ENCODE measurements around the gene OR51T1.

OR51T1 gene

DNA sequence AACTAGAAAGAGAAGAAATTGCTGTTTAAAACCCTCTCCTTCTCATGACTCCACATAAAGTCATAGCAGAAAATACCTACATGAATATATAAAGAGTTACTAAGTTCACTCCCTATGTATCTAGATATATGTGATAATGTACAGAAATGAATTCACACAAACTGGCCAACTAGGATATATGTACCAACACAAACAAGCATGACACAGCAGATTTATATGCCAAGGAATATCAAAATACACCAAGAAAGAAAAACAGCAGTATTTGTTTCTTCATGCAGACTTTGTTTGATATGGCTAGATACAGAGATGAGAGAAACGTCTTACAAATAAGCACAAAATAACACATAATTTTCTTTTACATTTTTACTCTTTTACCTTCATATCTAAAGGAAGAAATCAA, 40.6 kb downstream of the OR51T1 start:
- no peak for DNase-seq (ENCODE audit: low read depth)
- no peak overlapping the region for H3K4me3 ChIP-seq (ENCODE audit: control insufficient read depth, low read depth, low read length)
- TF ChIP-seq, protein P1, sequence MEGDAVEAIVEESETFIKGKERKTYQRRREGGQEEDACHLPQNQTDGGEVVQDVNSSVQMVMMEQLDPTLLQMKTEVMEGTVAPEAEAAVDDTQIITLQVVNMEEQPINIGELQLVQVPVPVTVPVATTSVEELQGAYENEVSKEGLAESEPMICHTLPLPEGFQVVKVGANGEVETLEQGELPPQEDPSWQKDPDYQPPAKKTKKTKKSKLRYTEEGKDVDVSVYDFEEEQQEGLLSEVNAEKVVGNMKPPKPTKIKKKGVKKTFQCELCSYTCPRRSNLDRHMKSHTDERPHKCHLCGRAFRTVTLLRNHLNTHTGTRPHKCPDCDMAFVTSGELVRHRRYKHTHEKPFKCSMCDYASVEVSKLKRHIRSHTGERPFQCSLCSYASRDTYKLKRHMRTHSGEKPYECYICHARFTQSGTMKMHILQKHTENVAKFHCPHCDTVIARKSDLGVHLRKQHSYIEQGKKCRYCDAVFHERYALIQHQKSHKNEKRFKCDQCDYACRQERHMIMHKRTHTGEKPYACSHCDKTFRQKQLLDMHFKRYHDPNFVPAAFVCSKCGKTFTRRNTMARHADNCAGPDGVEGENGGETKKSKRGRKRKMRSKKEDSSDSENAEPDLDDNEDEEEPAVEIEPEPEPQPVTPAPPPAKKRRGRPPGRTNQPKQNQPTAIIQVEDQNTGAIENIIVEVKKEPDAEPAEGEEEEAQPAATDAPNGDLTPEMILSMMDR (IDR thresholded peaks at IDR 0.05; ENCODE audit: control insufficient read depth, insufficient read depth, low read depth, low read length, missing control alignments) = no peak

- DNase-seq (ENCODE audit: low read depth) = no peak
- H3K4me3 ChIP-seq (ENCODE audit: control insufficient read depth, low read depth, low read length) = no peak within 1 kb of the TSS
- TF ChIP-seq, protein P1 (IDR thresholded peaks at IDR 0.05; ENCODE audit: control insufficient read depth, insufficient read depth, low read depth, low read length, missing control alignments) = no peak
Observed at GRCh38 chr11:4924239-4924638, 42.5 kb downstream of the OR51T1 start, which contains the start of gene OR51G1. Gene OR51G1 (minus strand): TSS chr11:4924339. CDS start chr11:4924339, 0 bp downstream.

- TF ChIP-seq, protein P1 (IDR thresholded peaks at IDR 0.05; ENCODE audit: control insufficient read depth, insufficient read depth, low read depth, low read length, missing control alignments) = no peak
- no peak overlapping the region for H3K4me3 ChIP-seq (ENCODE audit: control insufficient read depth, low read depth, low read length)
- DNase-seq (ENCODE audit: low read depth) = no peak
Observed at GRCh38 chr11:4926608-4927007, 44.9 kb downstream of the OR51T1 start.
